Measurements from ENCODE around the gene DAPK1.

GRCh38 chr9:87512311-87512710 lies 14.6 kb downstream of the DAPK1 start:
- TF ChIP-seq POLR2AphosphoS5 (IDR thresholded peaks at IDR 0.05) (no peak), TAF1 (IDR thresholded peaks at IDR 0.05; ENCODE audit: low read depth) (no peak), EZH2 (IDR thresholded peaks at IDR 0.05; ENCODE audit: borderline replicate concordance, insufficient read depth, low read length, poor library complexity, severe bottlenecking) (no peak), EP300 (conservative IDR thresholded peaks at IDR 0.05; ENCODE audit: poor library complexity, severe bottlenecking) (no peak), MXI1 (conservative IDR thresholded peaks at IDR 0.05; ENCODE audit: poor library complexity, severe bottlenecking) (no peak), SMC3 (conservative IDR thresholded peaks at IDR 0.05; ENCODE audit: poor library complexity) (no peak), RAD21 (conservative IDR thresholded peaks at IDR 0.05) (no peak), REST (IDR thresholded peaks at IDR 0.05; ENCODE audit: borderline replicate concordance) (no peak)
- TF ChIP-seq, protein P1, sequence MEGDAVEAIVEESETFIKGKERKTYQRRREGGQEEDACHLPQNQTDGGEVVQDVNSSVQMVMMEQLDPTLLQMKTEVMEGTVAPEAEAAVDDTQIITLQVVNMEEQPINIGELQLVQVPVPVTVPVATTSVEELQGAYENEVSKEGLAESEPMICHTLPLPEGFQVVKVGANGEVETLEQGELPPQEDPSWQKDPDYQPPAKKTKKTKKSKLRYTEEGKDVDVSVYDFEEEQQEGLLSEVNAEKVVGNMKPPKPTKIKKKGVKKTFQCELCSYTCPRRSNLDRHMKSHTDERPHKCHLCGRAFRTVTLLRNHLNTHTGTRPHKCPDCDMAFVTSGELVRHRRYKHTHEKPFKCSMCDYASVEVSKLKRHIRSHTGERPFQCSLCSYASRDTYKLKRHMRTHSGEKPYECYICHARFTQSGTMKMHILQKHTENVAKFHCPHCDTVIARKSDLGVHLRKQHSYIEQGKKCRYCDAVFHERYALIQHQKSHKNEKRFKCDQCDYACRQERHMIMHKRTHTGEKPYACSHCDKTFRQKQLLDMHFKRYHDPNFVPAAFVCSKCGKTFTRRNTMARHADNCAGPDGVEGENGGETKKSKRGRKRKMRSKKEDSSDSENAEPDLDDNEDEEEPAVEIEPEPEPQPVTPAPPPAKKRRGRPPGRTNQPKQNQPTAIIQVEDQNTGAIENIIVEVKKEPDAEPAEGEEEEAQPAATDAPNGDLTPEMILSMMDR (IDR thresholded peaks at IDR 0.05; ENCODE audit: poor library complexity, severe bottlenecking), result no peak
